Right atrium auricular region (tissue), 2 donors: ENCODE results near the gene G6PC2. TPM values are rescaled to one million over a fixed set of nuclear protein-coding genes. Genes with fewer than 3 reads are reported as not detected.

Experiments
- DNase-seq: peaks from one replicate; pipeline ENCODE4 v3.0.0-alpha.2; 2019; ENCODE audit warnings: low spot score
- H3K27ac ChIP-seq, 2 donors: fragments of 200-600 bp; sonication (generic); 1 replicate in 1 of 2; 2 replicates in 1 of 2; pipeline ENCODE4 v1.5.1; 2016 to 2019
- H3K27me3 ChIP-seq, 2 donors: fragments of 200-600 bp; sonication (generic); one replicate each; pipeline versions ENCODE4 v1.5.1 to v1.6.0; 2017 to 2019
- H3K36me3 ChIP-seq: fragments of 200-600 bp; sonication (generic); one replicate; pipeline ENCODE4 v1.5.1; 2016
- H3K4me1 ChIP-seq, 2 donors: fragments of 200-600 bp; sonication (generic); one replicate each; pipeline versions ENCODE4 v1.5.1 to v1.6.0; 2017 to 2019
- H3K4me3 ChIP-seq, 2 donors: fragments of 200-600 bp; sonication (generic); 1 replicate in 1 of 2; 2 replicates in 1 of 2; pipeline ENCODE4 v1.5.1; 2017 to 2019; ENCODE audit warnings: mild to moderate bottlenecking in 1 of 2, moderate library complexity in 1 of 2
- H3K9me3 ChIP-seq, 2 donors: fragments of 200-600 bp; sonication (generic); one replicate each; pipeline ENCODE4 v1.5.1; 2019
- total RNA-seq, 2 donors: library from RNA; depleted of rRNA; stranded (reverse); fragments of >200 nt; gene quantifications; one replicate each; pipeline ENCODE4 v1.1.0, GENCODE V29; 2016
- TF ChIP-seq, protein P1 (sequence below), 2 donors: fragments of 200-600 bp; sonication (generic); IDR thresholded peaks; one replicate each; pipeline ENCODE4 v1.5.1; 2019; ENCODE audit warnings: antibody characterized with exemption in 2 of 2

G6PC2 gene
- total RNA-seq, 2 donors from 2014 or later = not detected

DNA sequence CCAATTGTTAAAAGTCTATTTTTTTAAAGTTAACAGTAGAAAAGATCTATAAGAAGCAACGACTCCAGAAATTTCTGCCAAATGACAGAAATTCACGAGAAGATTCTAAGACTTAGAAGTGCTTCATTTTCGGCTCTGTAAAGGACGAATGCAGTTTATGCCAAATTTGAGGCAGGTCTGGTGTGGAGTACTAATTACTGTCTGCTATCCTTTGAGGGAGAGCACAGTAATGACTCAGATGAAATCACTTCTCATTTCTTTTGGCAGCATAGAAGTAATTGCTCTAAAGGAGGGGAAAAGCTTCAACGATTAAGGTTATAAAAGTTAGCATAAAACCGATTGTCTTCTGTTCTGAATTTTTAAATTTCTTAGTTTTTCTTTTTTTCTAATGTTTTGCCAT is 11.4 kb downstream of the G6PC2 start:
- Histone ChIP-seq H3K4me3 (no peak overlapping the region), H3K27ac (no peak overlapping the region), H3K4me1 (no peaks in the 10 kb centered on the region), H3K27me3 (no peaks in the 10 kb centered on the region), H3K36me3 (no peaks in the 10 kb centered on the region), H3K9me3 (peaks cover 0 to 5% of the 10 kb centered on the region in 2 donors)
- DNase-seq = no peak
- TF ChIP-seq, protein P1, sequence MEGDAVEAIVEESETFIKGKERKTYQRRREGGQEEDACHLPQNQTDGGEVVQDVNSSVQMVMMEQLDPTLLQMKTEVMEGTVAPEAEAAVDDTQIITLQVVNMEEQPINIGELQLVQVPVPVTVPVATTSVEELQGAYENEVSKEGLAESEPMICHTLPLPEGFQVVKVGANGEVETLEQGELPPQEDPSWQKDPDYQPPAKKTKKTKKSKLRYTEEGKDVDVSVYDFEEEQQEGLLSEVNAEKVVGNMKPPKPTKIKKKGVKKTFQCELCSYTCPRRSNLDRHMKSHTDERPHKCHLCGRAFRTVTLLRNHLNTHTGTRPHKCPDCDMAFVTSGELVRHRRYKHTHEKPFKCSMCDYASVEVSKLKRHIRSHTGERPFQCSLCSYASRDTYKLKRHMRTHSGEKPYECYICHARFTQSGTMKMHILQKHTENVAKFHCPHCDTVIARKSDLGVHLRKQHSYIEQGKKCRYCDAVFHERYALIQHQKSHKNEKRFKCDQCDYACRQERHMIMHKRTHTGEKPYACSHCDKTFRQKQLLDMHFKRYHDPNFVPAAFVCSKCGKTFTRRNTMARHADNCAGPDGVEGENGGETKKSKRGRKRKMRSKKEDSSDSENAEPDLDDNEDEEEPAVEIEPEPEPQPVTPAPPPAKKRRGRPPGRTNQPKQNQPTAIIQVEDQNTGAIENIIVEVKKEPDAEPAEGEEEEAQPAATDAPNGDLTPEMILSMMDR (IDR thresholded peaks at IDR 0.05) = no peak

DNA sequence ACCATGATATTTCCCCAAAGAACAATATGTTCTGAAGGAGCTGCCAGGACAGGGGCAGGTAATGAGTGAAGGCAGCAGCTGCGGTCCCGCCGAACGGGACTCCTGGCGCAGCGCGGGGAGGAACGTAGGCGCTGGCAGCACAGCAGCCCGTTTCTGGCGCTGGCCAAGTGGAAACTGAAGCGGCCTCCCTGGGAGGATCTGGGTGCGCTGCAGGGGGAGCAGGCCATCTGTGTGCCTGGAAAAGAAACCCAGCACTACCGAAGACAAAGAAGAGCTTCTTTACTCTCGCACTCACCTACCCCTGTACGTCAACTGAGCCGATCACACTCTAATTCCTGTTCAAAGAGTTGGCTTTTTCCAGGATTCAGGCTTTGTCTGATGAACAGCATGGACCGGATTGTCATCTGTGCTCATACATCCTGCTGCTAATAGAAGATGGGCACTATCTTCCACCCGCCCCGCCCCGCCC is 11.8 kb downstream of the G6PC2 start:
- TF ChIP-seq, protein P1 (IDR thresholded peaks at IDR 0.05) = no peak
- Histone ChIP-seq H3K36me3 (no peaks in the 10 kb centered on the region), H3K27me3 (no peaks in the 10 kb centered on the region), H3K4me1 (no peaks in the 10 kb centered on the region), H3K9me3 (peaks cover 0 to 5% of the 10 kb centered on the region in 2 donors), H3K27ac (no peak overlapping the region), H3K4me3 (peak overlapping the region in 1 of 2 donors; percentile 2)
- no peak for DNase-seq

DNA sequence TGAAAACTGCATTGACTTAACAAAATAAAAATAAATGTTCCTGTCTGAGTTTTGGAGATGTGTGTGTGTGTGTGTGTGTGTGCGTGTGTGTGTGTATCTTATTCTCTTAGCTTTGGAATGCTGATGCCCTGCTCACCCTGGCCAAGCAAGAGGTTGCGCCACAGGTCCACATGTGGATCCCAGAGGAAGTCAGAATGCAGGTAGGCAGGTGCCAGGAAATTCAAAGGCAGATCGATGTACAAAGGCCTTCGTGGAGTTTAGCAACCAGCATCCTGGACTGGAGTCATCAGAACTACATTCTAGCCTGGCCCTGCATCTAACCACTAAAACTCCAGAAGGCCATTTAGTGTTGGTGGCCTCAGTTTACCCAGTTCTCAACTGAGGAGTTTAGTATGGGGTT is 12.4 kb downstream of the G6PC2 start:
- H3K4me1 ChIP-seq = no peaks in the 10 kb centered on the region
- no peaks in the 10 kb centered on the region for H3K27me3 ChIP-seq
- no peak overlapping the region for H3K27ac ChIP-seq
- TF ChIP-seq, protein P1 (IDR thresholded peaks at IDR 0.05) = no peak
- DNase-seq = no peak
- H3K9me3 ChIP-seq = peaks cover 0 to 5% of the 10 kb centered on the region in 2 donors
- no peaks in the 10 kb centered on the region for H3K36me3 ChIP-seq
- H3K4me3 ChIP-seq = no peak overlapping the region

DNA sequence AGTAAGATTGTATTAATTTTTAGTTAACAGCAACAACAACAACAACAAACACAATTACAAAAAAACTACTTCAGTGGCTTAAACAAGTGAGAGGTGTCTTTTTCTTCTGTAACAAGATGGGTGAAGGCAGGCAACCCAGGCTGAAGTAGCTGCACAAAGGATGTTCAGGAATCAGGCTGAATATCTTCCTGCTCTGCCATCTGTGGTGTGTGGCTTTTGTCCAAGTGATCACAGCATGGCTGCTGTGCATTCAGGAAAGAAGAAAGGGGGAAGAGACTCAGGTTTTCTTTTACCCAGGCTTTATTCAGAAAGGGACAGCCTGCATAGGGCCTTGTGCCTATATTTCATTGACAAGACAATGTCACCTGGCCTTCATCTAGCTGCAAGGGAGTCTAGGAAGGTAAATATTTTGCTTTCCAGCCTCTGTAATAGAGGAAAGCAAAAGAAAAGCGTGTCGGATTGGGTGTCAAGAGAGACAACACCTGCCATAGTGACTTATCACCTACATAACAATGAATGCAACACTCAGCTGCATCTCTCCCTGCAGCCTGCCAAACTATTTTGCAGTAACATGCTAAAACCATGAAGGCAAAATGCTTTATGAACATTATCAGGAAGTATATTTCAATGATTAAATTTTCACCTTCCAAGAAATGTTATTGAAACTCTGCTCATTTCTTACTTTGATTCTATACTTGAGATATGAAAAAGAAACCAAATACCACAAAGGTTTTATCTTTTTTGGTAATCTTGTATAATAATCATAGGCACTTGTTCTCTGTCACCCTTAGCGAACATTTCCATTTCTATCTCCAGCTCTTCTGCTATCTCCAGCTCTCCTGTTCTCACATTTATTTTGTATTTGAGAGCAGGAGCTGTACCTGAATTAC is 14.6 kb downstream of the G6PC2 start:
- TF ChIP-seq, protein P1 (IDR thresholded peaks at IDR 0.05) = no peak
- no peaks in the 10 kb centered on the region for H3K36me3 ChIP-seq
- no peak overlapping the region for H3K27ac ChIP-seq
- no peaks in the 10 kb centered on the region for H3K27me3 ChIP-seq
- DNase-seq = no peak
- no peak overlapping the region for H3K4me3 ChIP-seq
- H3K4me1 ChIP-seq = no peaks in the 10 kb centered on the region
- peaks cover 0 to 5% of the 10 kb centered on the region in 2 donors for H3K9me3 ChIP-seq

DNA sequence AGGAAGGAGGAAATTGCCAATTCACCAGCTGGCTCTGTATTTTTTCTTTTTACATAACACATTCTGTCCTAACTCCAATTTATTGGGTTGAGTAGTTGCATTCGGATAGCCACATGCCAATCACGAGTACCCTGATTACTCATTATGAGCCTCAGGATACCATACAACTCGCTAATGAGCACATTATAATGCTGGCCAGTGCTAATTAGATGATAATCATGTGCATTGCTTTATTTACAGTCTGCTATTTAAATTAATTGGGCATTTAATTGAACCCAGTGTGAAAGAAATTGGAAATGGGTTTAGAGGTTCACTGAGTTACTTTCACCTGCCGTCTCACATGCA is 15.2 kb downstream of the G6PC2 start:
- Histone ChIP-seq H3K9me3 (peaks cover 0 to 5% of the 10 kb centered on the region in 2 donors), H3K4me1 (no peaks in the 10 kb centered on the region), H3K27me3 (no peaks in the 10 kb centered on the region), H3K4me3 (no peak overlapping the region), H3K27ac (no peak overlapping the region), H3K36me3 (no peaks in the 10 kb centered on the region)
- TF ChIP-seq, protein P1 (IDR thresholded peaks at IDR 0.05) = no peak
- DNase-seq = no peak
